Gastrocnemius medialis (tissue), 4 donors: ENCODE measurements around the gene ITGA8. TPM values are rescaled to one million over a fixed set of nuclear protein-coding genes. Genes with fewer than 3 reads are reported as not detected.

Experiments used
- ATAC-seq, 2 donors: fragments of 150-250 bp; one replicate each; pipeline ENCODE4 v1.9.1; 2016
- DNase-seq, 2 donors: peaks; one replicate each; pipeline ENCODE4 v3.0.0-alpha.2; 2019
- H3K27ac ChIP-seq, 4 donors: fragments of 200-600 bp; sonication (generic); 1 replicate in 1 of 4; 2 replicates in 3 of 4; pipeline ENCODE4 v1.5.1; 2016 to 2018; ENCODE audit warnings: mild to moderate bottlenecking in 2 of 4, moderate library complexity in 1 of 4
- H3K27me3 ChIP-seq, 3 donors: fragments of 200-600 bp; sonication (generic) in 2 of 3; 1 replicate in 1 of 3; 2 replicates in 2 of 3; pipeline versions ENCODE4 v1.5.1 to v1.6.0; 2016 to 2019; ENCODE audit warnings: mild to moderate bottlenecking in 1 of 3, moderate library complexity in 1 of 3
- H3K36me3 ChIP-seq, 2 donors: fragments of 200-600 bp; sonication (generic) in 1 of 2; one replicate each; pipeline ENCODE4 v1.5.1; 2017 to 2018
- H3K4me1 ChIP-seq, 2 donors: fragments of 200-600 bp; sonication (generic) in 1 of 2; one replicate each; pipeline ENCODE4 v1.5.1; 2016 to 2017; ENCODE audit warnings: mild to moderate bottlenecking in 2 of 2
- H3K4me3 ChIP-seq, 4 donors: fragments of 200-600 bp; sonication (generic) in 3 of 4; 1 replicate in 1 of 4; 2 replicates in 3 of 4; pipeline ENCODE4 v1.5.1; 2016 to 2019; ENCODE audit warnings: mild to moderate bottlenecking in 2 of 4
- H3K9me3 ChIP-seq, 3 donors: fragments of 200-600 bp; sonication (generic) in 2 of 3; 1 replicate in 1 of 3; 2 replicates in 2 of 3; pipeline ENCODE4 v1.5.1; 2016 to 2019
- POLR2A ChIP-seq, 2 donors: fragments of 450-650 bp; IDR thresholded peaks; one replicate each; pipeline ENCODE4 v1.6.1; 2017; ENCODE audit warnings: antibody characterized with exemption in 2 of 2, mild to moderate bottlenecking in 2 of 2, moderate library complexity in 2 of 2
- in situ Hi-C, 4 donors: fragments of 200-750 bp; cut with MboI; loops; one replicate each; pipeline versions ENCODE4 v1.15.0 to v1.8.0; 2017; ENCODE audit warnings: low sequenced_read_pairs in 4 of 4
- intact Hi-C: fragments of 100-400 bp; cut with DNase I; formaldehyde crosslinking; loops from one replicate; pipeline ENCODE4 v1.15.1; 2023; ENCODE audit warnings: low total_unique reads
- total RNA-seq, 4 donors: library from RNA; depleted of rRNA; stranded (reverse); fragments of >200 nt; gene quantifications; one replicate each; pipeline versions ENCODE4 v1.1.0 to v1.2.3, GENCODE V29; 2016
- TF ChIP-seq, protein P1 (sequence below), 5 experiments: fragments of 450-650 bp in 3 of 5; fragments of 200-600 bp in 2 of 5; sonication (generic) in 2 of 5; IDR thresholded peaks in 4 of 5; conservative IDR thresholded peaks in 1 of 5; 1 replicate in 4 of 5; 2 replicates in 1 of 5; pipeline ENCODE4 v1.5.1; 2016 to 2019; ENCODE audit warnings: antibody characterized with exemption in 5 of 5, mild to moderate bottlenecking in 3 of 5, moderate library complexity in 3 of 5

ITGA8 gene
- total RNA-seq, 4 donors from 2014 or later: 1.6 to 17.4 (median 10.3) TPM

- no peak for DNase-seq
- Histone ChIP-seq H3K4me3 (no peak overlapping the region), H3K27ac (no peak overlapping the region), H3K27me3 (no peaks in the 10 kb centered on the region), H3K4me1 (no peaks in the 10 kb centered on the region), H3K9me3 (no peaks in the 10 kb centered on the region), H3K36me3 (no peaks in the 10 kb centered on the region)
- TF ChIP-seq, protein P1, sequence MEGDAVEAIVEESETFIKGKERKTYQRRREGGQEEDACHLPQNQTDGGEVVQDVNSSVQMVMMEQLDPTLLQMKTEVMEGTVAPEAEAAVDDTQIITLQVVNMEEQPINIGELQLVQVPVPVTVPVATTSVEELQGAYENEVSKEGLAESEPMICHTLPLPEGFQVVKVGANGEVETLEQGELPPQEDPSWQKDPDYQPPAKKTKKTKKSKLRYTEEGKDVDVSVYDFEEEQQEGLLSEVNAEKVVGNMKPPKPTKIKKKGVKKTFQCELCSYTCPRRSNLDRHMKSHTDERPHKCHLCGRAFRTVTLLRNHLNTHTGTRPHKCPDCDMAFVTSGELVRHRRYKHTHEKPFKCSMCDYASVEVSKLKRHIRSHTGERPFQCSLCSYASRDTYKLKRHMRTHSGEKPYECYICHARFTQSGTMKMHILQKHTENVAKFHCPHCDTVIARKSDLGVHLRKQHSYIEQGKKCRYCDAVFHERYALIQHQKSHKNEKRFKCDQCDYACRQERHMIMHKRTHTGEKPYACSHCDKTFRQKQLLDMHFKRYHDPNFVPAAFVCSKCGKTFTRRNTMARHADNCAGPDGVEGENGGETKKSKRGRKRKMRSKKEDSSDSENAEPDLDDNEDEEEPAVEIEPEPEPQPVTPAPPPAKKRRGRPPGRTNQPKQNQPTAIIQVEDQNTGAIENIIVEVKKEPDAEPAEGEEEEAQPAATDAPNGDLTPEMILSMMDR (IDR thresholded peaks at IDR 0.05 in 4 of 5, conservative IDR thresholded peaks at IDR 0.05 in 1 of 5): no peak
- no peak for TF ChIP-seq POLR2A (IDR thresholded peaks at IDR 0.05)
- ATAC-seq: no peak
- in situ Hi-C loops (no loop called here), intact Hi-C loops (no loop called here)
These were observed 173.8 kb downstream of the ITGA8 start for GRCh38 chr10:15545884-15546283.

DNA sequence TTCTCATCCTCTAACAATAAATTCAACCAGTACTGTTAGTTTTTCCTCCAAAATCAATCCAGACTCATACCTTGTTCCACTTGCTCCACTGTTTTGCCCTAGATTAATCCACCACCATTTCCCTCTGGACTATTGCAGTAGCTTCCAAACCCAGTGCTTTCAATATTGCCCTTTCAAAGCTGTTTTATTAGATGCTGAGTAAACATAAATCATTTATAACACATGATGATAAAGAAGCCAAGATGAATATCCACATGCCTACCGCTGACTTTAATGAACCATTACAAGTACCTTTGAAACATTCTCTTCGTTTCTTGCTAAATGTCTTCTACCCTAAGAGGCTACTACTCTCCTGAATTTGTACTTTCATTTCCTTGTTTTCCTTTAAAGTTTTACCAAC is 174.5 kb downstream of the ITGA8 start:
- intact Hi-C loops (no loop called here), in situ Hi-C loops (no loop called here)
- H3K4me3 ChIP-seq: no peak overlapping the region
- TF ChIP-seq, protein P1 (IDR thresholded peaks at IDR 0.05 in 4 of 5, conservative IDR thresholded peaks at IDR 0.05 in 1 of 5): no peak
- no peak for TF ChIP-seq POLR2A (IDR thresholded peaks at IDR 0.05)
- H3K4me1 ChIP-seq: no peaks in the 10 kb centered on the region
- no peaks in the 10 kb centered on the region for H3K9me3 ChIP-seq
- no peak for DNase-seq
- H3K27ac ChIP-seq: no peak overlapping the region
- H3K36me3 ChIP-seq: no peaks in the 10 kb centered on the region
- no peaks in the 10 kb centered on the region for H3K27me3 ChIP-seq
- ATAC-seq: no peak

DNA sequence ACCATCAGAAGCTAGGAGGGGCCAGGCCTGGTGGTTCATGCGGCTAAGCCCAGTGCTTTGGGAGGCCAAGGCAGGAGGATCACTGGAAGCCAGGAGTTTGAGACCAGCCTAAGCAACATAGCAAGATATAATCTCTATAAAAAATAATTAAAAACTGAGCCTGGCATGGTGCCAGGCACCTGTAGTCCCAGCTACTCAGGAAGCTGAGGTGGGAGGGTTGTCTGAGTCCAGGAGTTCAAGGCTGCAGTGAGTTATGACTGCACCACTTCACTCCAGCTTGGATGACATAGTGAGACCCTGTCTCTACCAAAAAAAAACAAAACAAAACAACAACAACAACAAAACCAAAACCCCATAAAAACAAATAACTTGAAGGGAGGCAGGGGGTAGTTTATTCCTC is 175.7 kb downstream of the ITGA8 start:
- ATAC-seq: no peak
- H3K9me3 ChIP-seq: no peaks in the 10 kb centered on the region
- in situ Hi-C loops: no loop called here
- intact Hi-C loops: no loop called here
- no peaks in the 10 kb centered on the region for H3K27me3 ChIP-seq
- no peaks in the 10 kb centered on the region for H3K36me3 ChIP-seq
- no peaks in the 10 kb centered on the region for H3K4me1 ChIP-seq
- DNase-seq: no peak
- H3K4me3 ChIP-seq: no peak overlapping the region
- H3K27ac ChIP-seq: no peak overlapping the region
- TF ChIP-seq POLR2A (IDR thresholded peaks at IDR 0.05): no peak
- TF ChIP-seq, protein P1 (IDR thresholded peaks at IDR 0.05 in 4 of 5, conservative IDR thresholded peaks at IDR 0.05 in 1 of 5): no peak

- in situ Hi-C loops: no loop called here
- H3K9me3 ChIP-seq: no peaks in the 10 kb centered on the region
- no peak overlapping the region for H3K4me3 ChIP-seq
- no peak overlapping the region for H3K27ac ChIP-seq
- H3K36me3 ChIP-seq: no peaks in the 10 kb centered on the region
- ATAC-seq: no peak
- TF ChIP-seq POLR2A (IDR thresholded peaks at IDR 0.05): no peak
- TF ChIP-seq, protein P1 (IDR thresholded peaks at IDR 0.05 in 4 of 5, conservative IDR thresholded peaks at IDR 0.05 in 1 of 5): no peak
- intact Hi-C loops: no loop called here
- DNase-seq: no peak
- no peaks in the 10 kb centered on the region for H3K4me1 ChIP-seq
- H3K27me3 ChIP-seq: no peaks in the 10 kb centered on the region
These were observed 176.9 kb downstream of the ITGA8 start for GRCh38 chr10:15542817-15543216.

DNA sequence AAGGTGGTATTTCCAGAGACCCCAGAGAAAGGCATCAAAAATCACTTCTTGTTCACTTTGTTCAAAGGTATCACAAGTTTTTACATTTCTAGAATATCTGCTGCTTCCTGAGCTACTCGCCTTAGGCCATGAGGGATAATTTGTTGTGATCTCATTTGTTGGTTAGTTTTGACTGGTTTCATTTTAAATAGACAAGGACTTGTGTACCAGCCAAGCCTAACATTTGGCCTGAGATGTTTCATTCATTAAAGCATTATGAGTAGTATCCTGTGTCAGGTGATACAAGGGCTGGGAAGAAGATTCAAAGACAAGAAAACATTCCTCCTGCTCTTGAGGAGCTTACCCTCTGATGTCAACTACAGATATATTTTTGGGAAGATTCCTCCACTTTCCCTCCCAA is 178.3 kb downstream of the ITGA8 start:
- H3K27ac ChIP-seq: no peak overlapping the region
- TF ChIP-seq, protein P1 (IDR thresholded peaks at IDR 0.05 in 4 of 5, conservative IDR thresholded peaks at IDR 0.05 in 1 of 5): no peak
- no peak for TF ChIP-seq POLR2A (IDR thresholded peaks at IDR 0.05)
- no peaks in the 10 kb centered on the region for H3K27me3 ChIP-seq
- intact Hi-C loops (no loop called here), in situ Hi-C loops (no loop called here)
- DNase-seq (no peak), ATAC-seq (no peak)
- H3K4me1 ChIP-seq: no peaks in the 10 kb centered on the region
- H3K9me3 ChIP-seq: no peaks in the 10 kb centered on the region
- no peak overlapping the region for H3K4me3 ChIP-seq
- H3K36me3 ChIP-seq: no peaks in the 10 kb centered on the region
